Activated T-helper 1 cell treated with anti-CD3 and anti-CD28 coated beads, Interleukin-12 subunit alpha, Interleukin-12 subunit beta, Interleukin-2, Interleukin-4 antibody, amounts not matched to agents 30 ng/mL and 10 ng/mL and 1 ng/mL, durations not matched to agents 14 hours and 24 hours and 36 hours (primary cell): Measurements from ENCODE around the gene ITPR1. TPM values are rescaled to one million over a fixed set of nuclear protein-coding genes. Genes with fewer than 3 reads are reported as not detected.

Experiments
- DNase-seq: peaks from one replicate; pipeline ENCODE4 v3.0.0; 2021; ENCODE audit warnings: low spot score
- H3K27ac Mint-ChIP-seq: one replicate; pipeline ENCODE4 v1.8.0; 2021; ENCODE audit warnings: mild to moderate bottlenecking, mixed read lengths
- H3K27me3 Mint-ChIP-seq: one replicate; pipeline ENCODE4 v1.8.0; 2022; ENCODE audit warnings: mild to moderate bottlenecking, moderate library complexity, mixed read lengths; ENCODE audit not compliant: insufficient read depth
- H3K36me3 Mint-ChIP-seq: one replicate; pipeline ENCODE4 v1.8.0; 2021; ENCODE audit warnings: low read depth, mixed read lengths
- H3K4me1 Mint-ChIP-seq: one replicate; pipeline ENCODE4 v1.8.0; 2021; ENCODE audit warnings: low read depth, mixed read lengths
- H3K4me3 Mint-ChIP-seq: one replicate; pipeline ENCODE4 v1.8.0; 2021; ENCODE audit warnings: mild to moderate bottlenecking, moderate library complexity, mixed read lengths
- H3K9me3 Mint-ChIP-seq: one replicate; pipeline ENCODE4 v1.8.0; 2021; ENCODE audit warnings: mixed read lengths
- intact Hi-C: fragments of 100-400 bp; cut with micrococcal nuclease; formaldehyde crosslinking; loops from one replicate; pipeline ENCODE4 v1.15.1; 2024
- total RNA-seq: library from RNA; stranded (reverse); gene quantifications from 2 replicates; pipeline ENCODE4 v1.2.3, GENCODE V29; 2022

ITPR1 gene
- total RNA-seq, 1 donor from 2014 or later = 108 TPM

GRCh38 chr3:4493941-4494894 is 1.1 kb downstream of the ITPR1 start:
- Mint-ChIP-seq H3K4me1 (peaks cover 59% of the 10 kb centered on the region), H3K36me3 (peaks cover 40% of the 10 kb centered on the region), H3K27me3 (peaks cover 26% of the 10 kb centered on the region), H3K27ac (peak overlapping the region; percentile 83), H3K9me3 (no peaks in the 10 kb centered on the region), H3K4me3 (peak overlapping the region; percentile 96)
- intact Hi-C loops = loop anchor here (1.0 to 10.0 kb wide), 16 partner anchors 19 to 1315 kb away; partner anchors contain the start of genes ARL8B, CRBN, EDEM1 and SETMAR
- DNase-seq = peak; percentile 9

DNA sequence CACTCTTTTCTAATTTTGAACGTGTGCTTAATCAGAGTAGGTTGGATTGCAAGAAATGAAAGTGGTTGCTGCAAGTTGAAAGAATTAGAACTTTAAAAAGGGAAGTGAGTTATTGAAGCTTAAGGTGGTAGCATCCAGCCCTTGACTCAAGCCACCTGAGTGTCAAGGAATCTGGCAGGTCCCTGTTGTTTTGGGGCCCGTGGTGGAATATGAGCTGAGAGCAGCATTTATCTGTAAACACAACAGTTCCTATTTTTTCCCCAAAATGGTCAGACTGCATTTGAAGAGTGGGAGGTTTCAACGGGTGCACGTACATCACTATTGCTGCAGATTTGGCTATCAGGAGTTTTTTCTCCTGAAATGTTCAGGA is 1.7 kb downstream of the ITPR1 start:
- no peak for DNase-seq
- peaks cover 19% of the 10 kb centered on the region for H3K27me3 Mint-ChIP-seq
- peak overlapping the region; percentile 96 for H3K4me3 Mint-ChIP-seq
- intact Hi-C loops = loop anchor here (5.0 to 10.0 kb wide), 3 partner anchors 282 to 530 kb away; no protein-coding TSS in a partner anchor
- H3K9me3 Mint-ChIP-seq = no peaks in the 10 kb centered on the region
- peak overlapping the region; percentile 83 for H3K27ac Mint-ChIP-seq
- peaks cover 59% of the 10 kb centered on the region for H3K4me1 Mint-ChIP-seq
- H3K36me3 Mint-ChIP-seq = peaks cover 44% of the 10 kb centered on the region

GRCh38 chr3:4495294-4496086 is 2.3 kb downstream of the ITPR1 start:
- Mint-ChIP-seq H3K4me3 (peak overlapping the region; percentile 96), H3K27ac (peak overlapping the region; percentile 15), H3K9me3 (no peaks in the 10 kb centered on the region), H3K36me3 (peaks cover 45% of the 10 kb centered on the region), H3K4me1 (peaks cover 58% of the 10 kb centered on the region), H3K27me3 (peaks cover 17% of the 10 kb centered on the region)
- no peak for DNase-seq
- intact Hi-C loops = loop anchor here (1.0 to 10.0 kb wide), 3 partner anchors 9 to 529 kb away; no protein-coding TSS in a partner anchor

GRCh38 chr3:4496087-4496452 is 2.9 kb downstream of the ITPR1 start:
- Mint-ChIP-seq H3K4me1 (peaks cover 52% of the 10 kb centered on the region), H3K27me3 (peaks cover 11% of the 10 kb centered on the region), H3K36me3 (peaks cover 46% of the 10 kb centered on the region), H3K27ac (no peak overlapping the region), H3K9me3 (no peaks in the 10 kb centered on the region), H3K4me3 (peak overlapping the region; percentile 96)
- no peak for DNase-seq
- intact Hi-C loops = loop anchor here (1.0 to 10.0 kb wide), 3 partner anchors 8 to 529 kb away; no protein-coding TSS in a partner anchor

DNA sequence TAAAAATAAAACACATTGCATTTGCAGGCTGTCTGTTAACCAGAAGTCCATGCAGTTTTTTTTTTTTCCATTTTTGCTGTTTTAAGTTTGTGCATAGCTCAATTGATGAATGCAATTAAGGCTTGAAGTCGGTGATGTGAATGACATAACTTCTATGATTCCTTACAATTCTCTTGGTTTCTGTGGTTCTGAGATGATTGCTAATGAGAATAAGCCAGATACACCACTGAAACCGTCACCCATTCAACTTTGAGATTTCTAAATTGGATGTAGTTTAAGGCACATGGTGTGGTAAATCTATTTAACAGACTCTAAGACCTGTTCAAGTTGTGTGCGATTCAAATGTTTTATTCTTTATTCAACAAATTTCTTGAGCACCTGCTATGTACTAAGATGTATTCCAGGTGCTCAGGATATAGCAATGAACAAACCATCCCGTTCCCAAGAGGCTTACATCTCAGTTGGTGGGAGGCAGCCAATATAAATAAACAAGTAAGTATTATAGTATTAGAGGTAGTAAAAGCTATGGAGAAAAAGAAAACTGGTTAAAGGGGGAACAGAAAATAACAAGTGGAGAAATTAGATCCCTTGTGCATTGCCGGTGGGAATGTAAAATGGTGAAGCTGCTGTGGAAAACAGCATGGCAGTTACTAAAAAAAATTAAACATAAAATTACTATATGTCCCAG is 4.0 kb downstream of the ITPR1 start:
- intact Hi-C loops = loop anchor here (5.0 to 10.0 kb wide), 2 partner anchors 280 to 528 kb away; no protein-coding TSS in a partner anchor
- no peak overlapping the region for H3K27ac Mint-ChIP-seq
- peak overlapping the region; percentile 96 for H3K4me3 Mint-ChIP-seq
- no peaks in the 10 kb centered on the region for H3K9me3 Mint-ChIP-seq
- no peak for DNase-seq
- peaks cover 3% of the 10 kb centered on the region for H3K27me3 Mint-ChIP-seq
- H3K36me3 Mint-ChIP-seq = peaks cover 57% of the 10 kb centered on the region
- peaks cover 47% of the 10 kb centered on the region for H3K4me1 Mint-ChIP-seq

GRCh38 chr3:4497843-4498324 is 4.7 kb downstream of the ITPR1 start:
- Mint-ChIP-seq H3K9me3 (no peaks in the 10 kb centered on the region), H3K27me3 (no peaks in the 10 kb centered on the region), H3K36me3 (peaks cover 57% of the 10 kb centered on the region), H3K4me1 (peaks cover 44% of the 10 kb centered on the region), H3K4me3 (no peak overlapping the region), H3K27ac (no peak overlapping the region)
- intact Hi-C loops = loop anchor here (5.0 to 10.0 kb wide), 2 partner anchors 279 to 527 kb away; no protein-coding TSS in a partner anchor
- no peak for DNase-seq

GRCh38 chr3:4498446-4498845 is 5.3 kb downstream of the ITPR1 start:
- no peak for DNase-seq
- no peak overlapping the region for H3K27ac Mint-ChIP-seq
- H3K4me3 Mint-ChIP-seq = no peak overlapping the region
- no peaks in the 10 kb centered on the region for H3K27me3 Mint-ChIP-seq
- H3K36me3 Mint-ChIP-seq = peaks cover 58% of the 10 kb centered on the region
- intact Hi-C loops = loop anchor here (5.0 to 10.0 kb wide), 2 partner anchors 279 to 526 kb away; no protein-coding TSS in a partner anchor
- no peaks in the 10 kb centered on the region for H3K9me3 Mint-ChIP-seq
- H3K4me1 Mint-ChIP-seq = peaks cover 49% of the 10 kb centered on the region

DNA sequence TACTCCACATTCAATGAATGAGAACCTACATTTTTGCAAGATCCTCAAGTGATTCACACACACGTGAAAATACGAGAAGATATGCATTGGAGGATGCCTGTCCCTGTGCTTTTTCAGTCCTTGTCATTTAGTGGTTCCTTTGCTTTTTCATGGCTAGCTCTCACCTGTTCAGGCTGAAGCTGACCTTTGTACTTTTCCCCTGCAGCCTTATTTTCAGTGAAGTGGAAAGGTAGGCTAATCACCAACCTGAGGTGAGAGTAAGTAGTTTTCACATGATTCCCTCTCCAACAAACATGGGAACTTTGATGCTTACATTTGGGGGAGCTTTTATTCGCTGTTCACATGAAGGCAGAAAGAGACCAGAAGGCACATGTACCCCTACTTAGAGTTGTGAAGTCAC is 8.3 kb downstream of the ITPR1 start:
- intact Hi-C loops = no loop called here
- Mint-ChIP-seq H3K36me3 (peaks cover 39% of the 10 kb centered on the region), H3K4me1 (peaks cover 45% of the 10 kb centered on the region)

DNA sequence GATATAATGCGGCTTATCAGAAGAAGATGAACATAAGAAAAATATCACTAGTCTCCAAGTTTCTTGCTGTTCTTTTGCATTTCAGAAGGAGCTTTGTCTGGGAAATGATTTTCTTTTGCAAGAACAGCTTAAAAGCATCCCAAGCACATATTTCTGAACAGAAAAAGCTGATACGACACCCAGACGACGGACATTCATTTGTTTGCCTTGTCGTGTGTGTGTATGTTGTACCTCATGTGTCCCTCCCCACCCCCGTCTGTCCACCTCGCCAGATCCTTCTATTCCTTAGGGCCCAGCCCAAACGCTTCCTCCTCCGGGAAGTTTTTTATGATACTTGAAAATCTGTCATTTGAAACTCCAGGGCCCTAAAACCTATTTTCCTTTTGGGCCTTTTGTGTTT is 8.8 kb downstream of the ITPR1 start:
- Mint-ChIP-seq H3K4me1 (peaks cover 42% of the 10 kb centered on the region), H3K27ac (no peak overlapping the region), H3K4me3 (no peak overlapping the region), H3K9me3 (no peaks in the 10 kb centered on the region), H3K36me3 (peaks cover 35% of the 10 kb centered on the region), H3K27me3 (no peaks in the 10 kb centered on the region)
- intact Hi-C loops = no loop called here
- no peak for DNase-seq

More for the DNA sequence above, 8.3 kb downstream of the ITPR1 start:
- H3K4me3 Mint-ChIP-seq = no peak overlapping the region
- no peak overlapping the region for H3K27ac Mint-ChIP-seq
- no peaks in the 10 kb centered on the region for H3K9me3 Mint-ChIP-seq
- no peak for DNase-seq
- H3K27me3 Mint-ChIP-seq = no peaks in the 10 kb centered on the region

DNA sequence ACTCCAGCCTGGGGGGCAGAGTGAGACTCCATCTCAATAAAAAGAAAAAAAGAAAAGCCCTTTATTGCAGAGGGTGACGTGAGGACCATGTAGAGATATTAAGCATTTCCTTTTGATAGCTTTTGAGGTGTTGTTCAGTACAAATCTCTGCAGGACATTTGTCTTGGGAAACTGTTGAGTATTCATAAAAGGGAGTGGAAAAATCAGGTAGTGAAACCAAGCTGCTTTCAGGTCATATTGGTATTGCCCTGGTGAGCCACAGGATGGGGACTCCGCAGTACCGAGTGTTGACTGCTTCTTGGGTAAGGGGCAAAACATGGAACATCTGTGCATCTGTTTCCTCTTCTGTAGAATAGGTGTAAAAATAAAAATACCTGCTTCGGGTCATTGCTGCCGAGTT is 9.9 kb downstream of the ITPR1 start:
- no peaks in the 10 kb centered on the region for H3K9me3 Mint-ChIP-seq
- H3K36me3 Mint-ChIP-seq = peaks cover 27% of the 10 kb centered on the region
- no peaks in the 10 kb centered on the region for H3K27me3 Mint-ChIP-seq
- DNase-seq = no peak
- peaks cover 41% of the 10 kb centered on the region for H3K4me1 Mint-ChIP-seq
- no peak overlapping the region for H3K27ac Mint-ChIP-seq
- no peak overlapping the region for H3K4me3 Mint-ChIP-seq
- intact Hi-C loops = no loop called here

DNA sequence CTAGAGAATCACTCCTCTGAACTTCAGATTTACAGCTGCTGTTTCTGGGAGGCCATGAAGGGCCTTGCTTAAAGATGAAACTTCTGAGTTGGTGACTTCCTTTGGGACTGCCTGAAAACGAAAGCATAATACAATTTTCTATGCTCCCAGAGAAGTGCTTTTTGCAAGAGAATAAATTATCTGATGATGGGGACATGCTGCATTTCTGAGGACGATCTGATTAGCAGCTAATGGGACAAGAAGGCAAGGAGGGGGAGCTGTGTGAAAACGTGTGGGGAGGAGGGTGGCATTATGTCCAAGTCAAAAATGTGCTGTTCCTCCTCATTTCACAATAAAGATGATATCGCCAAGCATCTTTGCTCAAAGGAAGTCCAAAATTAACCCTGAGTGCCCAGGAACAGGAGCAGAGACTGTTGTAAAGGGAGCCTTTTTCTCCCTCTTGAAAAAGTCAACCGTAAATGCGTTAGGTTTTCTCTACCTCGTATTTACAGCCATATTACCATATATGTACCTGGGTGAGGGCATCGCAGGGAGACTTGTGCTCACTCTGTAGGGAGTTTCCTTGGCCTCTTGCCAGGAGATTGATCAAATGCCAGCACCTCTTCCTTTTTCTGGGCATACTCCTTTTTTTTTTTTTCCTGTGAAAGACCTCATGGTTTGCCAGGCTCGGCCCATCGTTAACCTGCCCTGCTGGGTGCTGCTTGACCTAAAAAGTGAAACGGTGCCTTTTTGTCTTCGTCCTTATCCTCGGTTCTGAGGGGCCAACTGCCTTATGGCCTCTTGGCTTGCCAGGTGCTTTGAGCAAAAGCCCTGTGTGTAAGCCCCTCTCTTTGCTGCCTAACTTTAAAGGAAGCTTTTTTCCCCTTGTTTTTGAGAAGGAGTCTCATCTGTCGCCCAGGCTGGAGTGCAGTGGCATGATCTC is 11.5 kb downstream of the ITPR1 start:
- peaks cover 41% of the 10 kb centered on the region for H3K4me1 Mint-ChIP-seq
- H3K4me3 Mint-ChIP-seq = peak overlapping the region; percentile 17
- no peaks in the 10 kb centered on the region for H3K9me3 Mint-ChIP-seq
- intact Hi-C loops = loop anchor here (1.0 kb wide), 1 partner anchor 8 kb away; no protein-coding TSS in a partner anchor
- H3K36me3 Mint-ChIP-seq = peaks cover 22% of the 10 kb centered on the region
- peak; percentile 4 for DNase-seq
- peak overlapping the region; percentile 82 for H3K27ac Mint-ChIP-seq
- no peaks in the 10 kb centered on the region for H3K27me3 Mint-ChIP-seq
